Lung microvascular endothelial cell (primary cell): Measurements from ENCODE around the gene PSAPL1. TPM values are rescaled to one million over a fixed set of nuclear protein-coding genes. Genes with fewer than 3 reads are reported as not detected.

Source experiments
- DNase-seq, 2 donors: peaks; one replicate each; pipeline versions ENCODE4 v3.0.0 to v3.0.0-alpha.2; 2010; ENCODE audit warnings: low read depth in 2 of 2
- total RNA-seq: library from RNA; depleted of rRNA; stranded (reverse); fragments of >200 nt; gene quantifications from 2 replicates; pipeline ENCODE4 v1.2.1, GENCODE V29; 2014

The PSAPL1 gene
- total RNA-seq, 1 donor from 2014 or later, result not detected

DNA sequence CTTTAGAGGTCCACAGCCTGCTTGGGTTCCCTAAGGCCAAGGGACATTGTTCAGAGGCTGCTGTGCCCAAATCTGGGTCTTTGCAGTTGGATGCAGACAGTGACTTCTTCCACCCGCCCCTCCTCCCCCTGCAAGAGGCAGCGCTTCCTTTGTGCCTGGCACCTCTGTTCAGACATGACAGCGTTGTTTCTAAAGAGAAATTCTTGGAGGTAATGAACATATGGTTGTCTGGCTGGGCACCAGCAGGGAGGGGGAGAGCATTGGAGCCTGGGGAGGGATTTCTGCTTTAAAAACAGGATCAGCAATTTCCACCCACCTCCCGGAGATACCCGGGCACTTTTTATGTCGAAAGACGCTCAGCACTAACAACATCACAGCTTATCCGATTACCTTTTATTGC, 51.5 kb downstream of the PSAPL1 start:
- DNase-seq, result no peak

DNA sequence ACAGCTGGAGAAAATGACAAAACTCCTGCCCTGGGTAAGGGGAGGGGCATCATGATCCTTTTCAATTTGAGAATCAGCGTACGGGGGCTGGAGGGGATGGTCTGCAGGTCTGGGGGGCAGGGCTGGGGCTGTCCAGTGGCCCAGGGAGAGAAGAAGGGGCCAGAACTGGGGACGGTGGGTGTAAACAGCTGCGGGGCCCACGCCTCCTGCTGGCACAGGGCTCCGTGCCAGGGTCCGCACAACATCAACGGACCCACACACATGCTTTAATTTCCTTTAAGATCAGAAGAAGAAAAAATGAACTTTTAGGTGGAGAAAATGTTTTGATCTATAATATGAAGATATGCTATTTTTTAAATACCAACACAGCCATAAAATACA, 52.1 kb downstream of the PSAPL1 start:
- DNase-seq, result no peak

DNA sequence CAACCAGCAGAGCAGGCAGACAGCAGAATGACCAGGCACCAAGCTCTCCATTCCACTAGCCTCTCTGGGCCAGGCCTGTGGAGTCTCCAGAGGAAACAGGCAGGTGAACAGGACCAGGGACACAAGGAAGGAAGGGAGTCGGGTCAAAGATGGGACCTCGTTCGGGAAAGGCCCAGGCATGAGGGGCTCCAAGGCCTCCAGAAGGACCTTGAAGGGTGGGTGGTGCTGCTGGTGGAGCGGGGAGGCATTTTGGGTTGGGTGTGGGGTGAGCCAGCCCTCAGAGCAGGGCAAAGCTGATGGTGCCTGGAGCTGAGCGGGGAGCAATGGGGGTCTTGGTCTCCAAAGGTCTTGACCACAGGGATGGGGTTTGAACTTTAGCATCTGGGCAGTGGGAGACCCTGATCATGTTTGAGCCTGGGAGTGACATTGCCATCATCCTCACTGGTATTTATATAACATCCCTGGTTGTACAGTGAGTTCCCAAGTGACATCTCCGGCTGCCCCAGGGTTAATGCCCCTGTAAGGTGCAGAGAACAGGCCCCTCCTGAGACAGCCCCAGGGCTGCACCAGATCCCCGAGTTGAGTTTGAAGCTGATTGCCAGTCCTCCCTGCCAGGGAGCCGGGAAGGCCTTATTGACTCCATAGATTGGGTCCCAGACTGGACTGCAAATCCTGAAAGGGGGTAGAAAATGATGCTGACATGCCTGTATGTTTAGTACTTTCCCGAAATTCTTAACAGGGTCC, 52.7 kb downstream of the PSAPL1 start:
- DNase-seq, result no peak

DNA sequence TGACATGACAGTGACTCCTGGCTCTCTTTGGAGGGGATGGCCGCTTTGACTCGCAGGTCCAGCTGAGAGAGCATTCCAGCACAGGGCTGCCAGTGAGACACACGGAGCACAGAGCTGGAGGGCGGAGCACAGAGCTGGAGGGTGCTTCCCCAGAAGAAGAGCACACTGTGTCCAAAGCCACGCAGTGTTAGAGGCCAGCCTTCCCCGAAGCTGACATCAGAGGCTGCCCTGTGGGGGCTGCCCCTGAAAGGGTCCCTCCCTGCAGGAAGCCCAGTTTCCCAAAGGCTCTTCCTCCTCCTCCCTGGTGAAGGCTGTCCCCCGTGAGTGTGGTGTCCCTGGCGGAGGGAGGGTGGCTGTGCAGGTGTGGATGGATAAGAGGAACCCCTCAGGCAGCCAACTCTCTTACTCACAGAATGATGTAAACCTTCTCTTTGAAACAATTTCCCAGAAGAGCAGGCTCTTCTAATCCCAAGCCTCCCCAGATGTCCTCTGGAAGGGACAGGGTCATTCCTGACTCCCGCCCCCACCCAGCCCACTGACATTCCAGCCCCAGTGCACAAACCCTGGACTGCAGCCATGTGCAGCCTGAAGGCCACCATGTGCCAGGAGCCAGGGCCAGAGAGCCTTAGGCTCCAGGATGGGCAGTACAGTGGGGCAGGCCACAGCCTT, 53.4 kb downstream of the PSAPL1 start:
- no peak for DNase-seq

Other genes starting within 250 kb of the PSAPL1 start
- under 0.01 TPM in 2 replicates for gene SORCS2, start 242.4 kb downstream of the PSAPL1 start, total RNA-seq